NT2/D1 (cell line): ENCODE results near the gene HYDIN.

Source experiments
- SUZ12 ChIP-seq: IDR thresholded peaks from 2 replicates; pipeline ENCODE4 v1.6.1; 2011; ENCODE audit not compliant: insufficient read length, insufficient read depth; ENCODE audit errors: extremely low read depth
- YY1 ChIP-seq: IDR thresholded peaks from 2 replicates; pipeline ENCODE4 v1.6.1; 2011; ENCODE audit not compliant: insufficient read length, insufficient read depth
- ZNF274 ChIP-seq: IDR thresholded peaks from 2 replicates; pipeline ENCODE4 v1.6.1; 2011; ENCODE audit warnings: mild to moderate bottlenecking, low read depth, low read length

DNA sequence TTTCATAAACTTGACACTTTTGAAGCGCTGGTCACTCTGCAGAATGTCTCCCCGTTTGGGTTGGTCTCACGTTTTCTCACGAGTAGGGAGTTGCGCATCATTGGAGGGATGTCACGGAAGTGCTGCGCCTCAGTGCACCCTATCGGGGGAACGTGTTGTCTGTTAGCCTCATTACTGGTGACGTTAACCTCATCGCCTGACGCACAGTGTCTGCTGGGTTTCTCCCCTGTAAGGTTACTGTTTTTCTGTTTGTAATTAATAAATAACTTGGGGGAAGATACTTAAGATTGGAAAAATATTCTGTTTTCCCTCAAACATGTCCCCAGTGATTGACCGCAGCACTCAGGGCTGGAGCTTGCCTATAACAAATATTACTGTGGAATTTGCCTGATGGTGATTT, 456.3 kb downstream of the HYDIN start:
- TF ChIP-seq YY1: no peak
- TF ChIP-seq SUZ12: no peak
- no peak for TF ChIP-seq ZNF274
